Activated CD4-positive, alpha-beta T cell treated with anti-CD3 and anti-CD28 coated beads, Interleukin-2, amount 50 U/mL, for 48 hours (primary cell): ENCODE results near the gene CLASRP.

Experiments
- DNase-seq, 2 experiments: peaks; one replicate each; pipeline ENCODE4 v3.0.0-alpha.2; 2020

The CLASRP gene

DNA sequence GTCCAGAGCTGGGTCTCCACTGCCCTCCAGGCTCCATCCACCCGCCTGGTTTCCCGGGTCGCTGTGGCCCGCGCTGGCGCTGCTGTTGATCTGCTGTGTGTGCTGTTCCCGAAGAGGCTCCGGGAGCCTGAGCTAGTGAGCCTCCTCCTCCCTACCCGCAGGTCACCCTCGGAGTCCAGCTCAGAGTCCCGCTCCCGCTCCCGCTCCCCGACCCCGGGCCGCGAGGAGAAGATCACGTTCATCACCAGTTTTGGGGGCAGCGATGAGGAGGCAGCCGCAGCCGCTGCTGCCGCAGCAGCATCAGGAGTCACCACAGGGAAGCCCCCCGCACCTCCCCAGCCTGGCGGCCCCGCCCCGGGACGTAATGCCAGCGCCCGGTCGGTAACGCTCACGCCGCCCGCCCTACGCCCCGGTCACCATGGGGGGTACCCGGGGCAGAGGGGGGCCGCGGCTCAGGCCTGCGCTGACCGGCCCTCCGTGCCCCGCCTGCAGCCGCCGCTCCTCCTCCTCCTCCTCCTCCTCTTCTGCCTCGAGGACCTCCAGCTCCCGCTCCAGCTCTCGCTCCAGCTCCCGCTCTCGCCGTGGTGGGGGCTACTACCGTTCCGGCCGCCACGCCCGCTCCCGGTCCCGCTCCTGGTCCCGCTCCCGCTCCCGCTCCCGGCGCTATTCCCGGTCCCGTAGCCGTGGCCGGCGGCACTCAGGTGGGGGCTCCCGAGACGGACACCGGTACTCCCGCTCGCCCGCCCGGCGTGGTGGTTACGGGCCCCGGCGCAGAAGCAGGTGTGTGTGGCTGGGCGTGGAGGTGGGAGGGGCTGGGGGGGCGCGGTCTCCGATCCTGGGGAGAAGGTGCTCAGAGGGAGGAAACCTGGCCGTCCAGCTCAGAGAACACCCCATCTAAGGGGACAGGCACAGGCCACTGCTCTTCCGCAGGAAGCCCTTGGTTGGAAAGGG is 25.3 kb downstream of the CLASRP start:
- no peak for DNase-seq

- DNase-seq = no peak
Measured at GRCh38 chr19:45066921-45067661, 28.2 kb downstream of the CLASRP start.

DNA sequence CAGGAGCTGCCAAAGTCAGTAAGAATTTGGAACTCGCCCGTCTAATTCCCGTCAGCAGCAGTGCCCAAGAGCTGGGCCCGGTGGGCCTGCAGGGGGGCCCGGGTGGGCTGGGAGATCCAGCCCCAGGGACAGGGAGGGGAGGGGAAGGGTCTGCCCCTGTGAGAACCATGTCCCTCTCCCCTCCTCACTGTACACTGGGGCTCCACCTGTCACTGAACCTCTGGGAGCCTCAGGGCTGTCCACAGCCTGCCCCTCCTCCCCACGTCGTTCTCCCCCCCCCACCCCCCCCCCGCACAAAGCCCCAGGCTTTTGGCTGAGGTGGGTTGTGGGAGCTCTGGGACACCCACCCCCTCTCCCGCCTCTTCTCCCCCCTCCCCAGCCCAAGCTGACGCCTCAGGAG is 29.2 kb downstream of the CLASRP start:
- DNase-seq = no peak

DNA sequence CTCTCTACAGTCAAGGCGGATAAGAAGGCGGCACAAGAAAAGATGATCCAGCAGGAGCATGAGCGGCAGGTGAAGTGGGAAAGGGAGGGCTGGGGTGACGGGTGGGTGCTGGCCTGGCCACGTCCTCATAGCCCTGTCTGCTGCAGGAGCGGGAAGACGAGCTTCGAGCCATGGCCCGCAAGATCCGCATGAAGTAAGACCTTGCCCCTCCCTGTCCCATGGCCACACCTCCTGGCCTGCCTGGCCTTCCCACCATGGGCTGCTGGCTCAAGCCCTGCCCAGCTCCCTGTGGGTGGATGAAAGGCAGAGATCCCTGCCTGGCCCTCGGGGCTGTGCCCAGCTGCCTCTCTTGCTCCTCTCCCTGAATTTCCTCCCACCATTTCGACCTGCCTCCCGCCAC is 30.2 kb downstream of the CLASRP start:
- no peak for DNase-seq

DNA sequence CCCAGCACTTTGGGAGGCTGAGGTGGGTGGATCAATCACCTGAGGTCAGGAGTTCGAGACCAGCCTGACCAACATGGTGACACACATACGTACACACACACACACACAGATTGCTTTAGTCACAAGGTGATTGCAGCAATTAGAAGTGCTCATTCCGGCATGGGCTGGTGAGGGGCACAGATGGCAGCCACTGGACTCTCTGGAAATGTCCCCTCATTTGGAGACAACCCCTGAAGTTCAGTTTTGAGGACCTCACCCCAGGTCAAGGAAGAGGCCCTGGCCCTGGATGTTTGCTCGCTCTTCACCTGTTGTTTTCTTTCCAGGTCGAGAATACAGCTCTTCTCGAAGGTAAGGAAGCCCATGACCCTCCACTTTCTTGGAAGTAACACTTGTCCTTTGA is 31.4 kb downstream of the CLASRP start:
- no peak for DNase-seq

DNA sequence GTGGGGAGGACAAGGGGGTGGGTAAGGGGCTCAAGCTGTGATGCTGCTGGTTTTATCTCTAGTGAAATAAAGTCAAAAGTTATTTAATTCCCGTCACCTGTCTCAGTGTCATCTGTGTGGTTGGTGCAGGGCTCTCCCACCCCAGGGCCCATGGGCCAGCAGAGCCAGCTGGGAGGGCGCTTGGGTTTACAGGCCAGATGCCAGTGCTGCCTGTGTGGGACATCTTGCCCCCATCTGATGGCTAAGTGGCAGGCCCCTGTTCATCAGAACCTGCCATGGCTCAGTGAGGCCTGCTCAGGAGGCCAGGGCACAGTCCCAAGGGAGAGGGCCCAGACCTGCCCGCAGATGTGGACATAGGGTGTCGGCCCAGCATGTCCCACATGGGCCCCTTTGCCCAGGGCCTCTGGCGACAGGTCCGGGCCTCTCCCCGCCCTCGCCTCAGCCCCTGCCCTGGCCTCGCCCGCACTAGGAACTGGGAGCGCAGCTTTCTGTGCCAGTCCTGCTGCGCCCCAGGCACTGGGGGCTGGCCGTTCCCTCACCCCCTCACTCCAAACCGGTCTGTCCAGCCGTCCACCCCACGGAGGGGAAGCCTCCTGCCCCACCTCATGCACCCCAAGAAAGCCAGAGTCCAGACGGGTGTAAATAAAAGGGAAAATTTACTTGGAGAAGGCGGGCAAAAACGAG is 32.2 kb downstream of the CLASRP start:
- no peak for DNase-seq

DNA sequence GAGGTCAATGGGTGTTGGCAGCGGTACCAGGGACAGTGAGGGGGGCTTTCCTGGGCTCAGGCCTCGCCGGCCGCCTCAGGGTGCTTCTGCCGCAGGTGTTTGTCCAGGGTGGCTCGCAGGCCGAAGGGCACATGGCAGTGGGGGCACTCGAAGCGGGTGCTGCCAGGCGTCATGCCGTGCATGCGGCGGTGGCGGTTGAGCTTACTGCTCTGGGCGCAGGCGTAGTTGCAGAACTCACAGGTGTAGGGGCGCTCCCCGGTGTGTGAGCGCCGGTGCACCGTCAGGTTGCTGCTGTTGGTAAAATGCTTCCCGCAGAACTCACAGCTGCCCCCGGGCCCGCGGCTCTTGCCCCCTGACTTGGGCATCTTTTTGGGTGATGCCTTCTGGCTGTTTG is 32.7 kb downstream of the CLASRP start:
- DNase-seq = no peak

DNA sequence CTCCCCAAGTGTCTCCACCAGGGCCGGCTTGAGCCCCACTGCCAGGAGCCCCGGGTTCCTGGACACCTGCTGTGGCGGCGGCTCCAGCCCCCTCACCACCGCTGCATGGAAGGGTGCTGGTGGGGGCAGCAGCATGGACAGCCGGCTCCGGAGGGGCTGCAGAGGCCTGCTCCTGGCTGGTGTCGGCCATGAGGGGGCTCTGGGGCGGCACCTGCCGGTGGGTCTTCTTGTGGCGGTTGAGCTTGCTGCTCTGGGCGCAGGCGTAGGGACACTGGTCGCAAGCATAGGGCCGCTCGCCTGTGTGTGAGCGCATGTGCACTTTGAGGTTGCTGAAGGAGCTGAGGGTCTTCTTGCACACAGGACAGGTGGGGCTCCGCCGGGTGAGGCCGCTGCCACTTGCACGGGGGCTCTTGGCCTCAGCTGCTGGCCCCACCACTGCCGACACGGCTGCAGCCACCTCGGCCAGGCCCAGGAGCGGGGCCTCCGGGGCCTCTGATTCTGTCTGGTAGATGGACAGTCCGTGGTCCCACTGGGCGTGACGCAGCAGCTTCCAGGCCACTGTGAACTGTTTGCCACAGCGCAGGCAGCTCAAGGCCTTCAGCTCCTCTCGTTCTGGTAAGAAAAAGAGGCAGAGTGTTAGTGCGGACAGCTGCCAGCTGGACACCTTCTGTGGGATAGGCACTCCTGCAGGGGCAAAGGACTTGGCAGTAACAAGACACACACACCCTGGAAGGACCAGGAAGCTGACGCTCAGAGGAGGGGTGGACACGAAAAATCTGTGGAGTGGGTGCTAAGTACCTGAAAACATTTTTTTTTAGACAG is 33.3 kb downstream of the CLASRP start:
- no peak for DNase-seq

- no peak for DNase-seq
Measured at GRCh38 chr19:45074744-45075300, 36.0 kb downstream of the CLASRP start.

DNA sequence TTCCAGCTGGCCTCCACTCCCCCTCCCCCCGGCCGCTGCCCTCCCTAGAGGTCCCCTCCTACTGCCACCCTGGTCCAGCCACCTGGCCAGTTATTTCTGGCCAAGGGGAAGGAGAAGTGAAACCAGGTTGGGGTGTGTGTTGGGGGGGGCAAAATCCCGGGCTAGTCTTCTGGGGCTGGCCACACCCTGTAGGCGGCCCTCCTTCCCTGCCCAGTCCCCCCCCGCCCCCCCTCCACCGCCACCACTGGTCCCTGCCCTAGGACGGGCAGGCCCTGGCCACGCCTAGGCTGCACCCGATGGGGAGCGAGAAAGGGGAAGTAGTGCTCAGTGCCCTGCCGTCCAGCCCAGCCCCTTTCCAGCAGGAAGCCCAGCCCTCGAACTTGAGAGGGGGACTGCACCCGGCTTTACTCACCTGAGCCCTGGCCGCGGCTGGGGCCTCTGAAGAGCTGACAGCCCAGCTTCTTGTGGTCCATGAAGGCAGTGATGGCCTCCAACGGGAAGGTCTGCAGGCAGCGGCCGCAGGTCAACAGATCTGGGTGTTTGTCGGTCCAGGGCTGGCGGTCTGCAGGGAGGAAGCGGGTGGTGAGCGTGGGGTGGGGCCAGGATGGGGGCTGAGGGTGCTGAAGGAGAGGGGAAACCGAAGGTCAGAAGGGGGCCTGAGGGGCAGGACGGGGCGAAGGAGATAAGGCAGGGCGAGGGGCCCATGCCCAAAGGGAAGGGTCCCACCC is 36.6 kb downstream of the CLASRP start:
- peak; percentile 39 to 52 for DNase-seq

GRCh38 chr19:45076029-45076850 is 37.4 kb downstream of the CLASRP start, which contains the start of gene ZNF296:
TSS of gene ZNF296 (minus strand) at chr19:45076478. CDS start at chr19:45076373, 105 bp downstream.
- DNase-seq = peak; percentile 86 to 88

- DNase-seq = no peak
Measured at GRCh38 chr19:45076851-45077730, 38.2 kb downstream of the CLASRP start.

DNA sequence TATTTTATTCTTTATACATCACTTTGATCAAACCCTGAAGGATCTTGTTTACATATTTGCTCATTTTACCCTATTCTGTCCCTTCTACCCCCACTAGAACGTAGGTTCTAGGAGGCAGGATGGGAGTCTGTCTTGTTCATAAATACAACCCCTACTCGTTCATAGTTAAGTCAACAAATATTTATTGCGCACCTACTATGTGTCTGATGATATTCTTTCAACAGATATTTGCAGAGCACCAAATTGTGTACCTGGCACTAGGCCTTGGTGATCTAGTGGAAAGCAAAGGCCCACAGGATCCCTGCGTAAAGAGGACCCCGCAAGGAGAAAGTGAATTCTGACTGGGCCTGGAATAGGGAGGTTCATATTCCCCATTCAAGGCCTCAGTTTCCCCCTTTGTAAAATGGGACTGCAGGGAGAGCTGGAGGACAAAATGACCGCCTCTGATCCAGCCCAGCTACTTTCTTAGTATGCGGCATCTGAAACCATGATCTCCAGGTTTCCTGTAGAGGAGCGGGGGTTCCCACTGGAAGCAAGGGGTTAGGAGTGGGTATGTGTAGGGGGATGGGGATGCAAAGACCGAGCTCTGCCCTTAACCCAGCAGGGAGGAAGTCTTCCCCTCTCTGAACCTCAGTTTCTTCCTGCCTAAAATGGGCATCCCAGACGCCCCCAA is 39.7 kb downstream of the CLASRP start:
- no peak for DNase-seq

DNA sequence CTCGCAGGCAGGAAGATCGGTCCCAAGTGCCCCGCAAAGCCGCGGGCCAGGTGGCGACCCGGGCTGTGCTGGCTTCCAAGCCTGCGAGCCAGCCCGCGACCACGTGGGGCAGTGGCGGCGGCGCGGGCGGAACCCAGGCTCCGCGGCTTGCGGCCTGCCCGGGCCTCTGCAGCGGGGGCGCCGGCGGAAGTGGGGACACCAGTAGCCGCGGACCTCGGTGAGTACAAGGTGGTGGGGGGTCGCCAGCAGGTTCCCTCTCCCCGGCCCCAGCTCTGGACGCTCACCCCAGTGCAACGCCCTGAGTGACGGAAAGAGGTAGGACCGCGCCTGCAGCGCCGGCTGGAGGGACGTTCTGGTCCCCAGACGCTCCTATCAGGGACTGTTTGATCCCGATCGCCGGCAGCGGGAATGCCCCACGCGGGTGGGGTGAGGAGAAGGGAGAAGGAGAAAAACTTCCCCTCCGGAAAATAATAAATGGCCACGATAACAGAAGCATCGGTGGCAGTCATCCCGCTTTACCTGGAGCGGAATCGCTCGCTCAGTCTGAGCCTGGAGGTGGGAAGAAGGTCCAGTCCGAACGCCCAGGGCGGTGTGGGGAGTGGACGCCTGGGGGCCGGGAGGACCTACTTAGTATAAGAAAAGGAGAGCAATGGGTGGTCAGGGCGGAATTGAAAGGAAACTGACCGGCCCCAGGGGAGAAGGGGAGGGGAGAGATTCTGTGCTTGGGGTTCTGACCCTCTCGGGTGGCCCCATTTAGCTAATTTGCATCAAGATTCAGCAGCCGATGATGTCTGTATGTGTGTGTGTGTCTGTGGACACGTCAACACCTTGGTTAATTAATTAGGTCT is 40.4 kb downstream of the CLASRP start, which contains the start of gene GEMIN7:
TSS of gene GEMIN7 (plus strand) at position 198 of the 848 bp plus-strand sequence. CDS start 10,855 bp downstream, outside the sequence.
- DNase-seq = peak; percentile 82 to 85

DNA sequence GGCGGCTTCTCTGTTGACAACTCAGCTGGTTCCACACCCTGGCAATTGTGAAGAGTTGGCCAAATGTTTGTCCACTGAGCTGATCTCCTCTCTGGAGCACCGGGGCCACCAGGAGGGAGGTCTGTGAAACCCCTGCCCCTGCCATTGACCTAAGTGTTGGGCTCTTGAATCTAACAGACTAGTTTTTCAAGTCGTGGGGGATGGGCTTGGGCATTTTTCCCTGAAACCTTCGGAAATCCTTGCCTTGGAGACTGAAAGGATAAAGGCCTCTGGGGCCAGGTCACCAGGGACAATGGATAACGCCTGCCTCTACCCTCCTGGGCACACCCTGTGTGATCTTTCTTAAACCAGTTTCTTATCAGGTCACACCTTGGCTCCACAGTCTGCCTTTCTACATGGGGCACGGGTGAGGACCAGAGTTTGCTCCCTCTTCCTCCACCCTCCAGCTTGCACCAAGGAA is 41.1 kb downstream of the CLASRP start:
- DNase-seq = no peak

GRCh38 chr19:45082170-45082569 is 43.3 kb downstream of the CLASRP start:
- DNase-seq = no peak

- DNase-seq = no peak
Measured at GRCh38 chr19:45086480-45086879, 47.6 kb downstream of the CLASRP start.
